Keratinocyte (primary cell): ENCODE measurements around the gene CYP39A1. TPM values are rescaled to one million over a fixed set of nuclear protein-coding genes. Genes with fewer than 3 reads are reported as not detected.

Experiments used
- DNase-seq: peaks from one replicate; pipeline ENCODE4 v3.0.0-alpha.2; 2011; ENCODE audit warnings: low read depth, missing footprints, low spot score
- FAIRE-seq: peaks from 2 replicates; lab custom pipeline; 2011; peaks lifted over from hg19 to GRCh38; lab: Jason Lieb, UNC
- H2AFZ ChIP-seq: 2 replicates; pipeline ENCODE4 v1.6.0; 2012; ENCODE audit warnings: low read length, control low read depth, inconsistent platforms; ENCODE audit not compliant: control insufficient read depth
- H3K27ac ChIP-seq: 2 replicates; pipeline ENCODE4 v1.5.1; 2011; ENCODE audit warnings: low read length; ENCODE audit not compliant: control insufficient read depth, insufficient read depth
- H3K27me3 ChIP-seq: 3 replicates; pipeline ENCODE4 v1.6.0; 2011; ENCODE audit warnings: low read length; ENCODE audit not compliant: control insufficient read depth, insufficient read depth; ENCODE audit errors: extremely low read depth
- H3K36me3 ChIP-seq, 2 experiments: 2 replicates in 1 of 2; 3 replicates in 1 of 2; pipeline ENCODE4 v1.5.1; 2011; ENCODE audit warnings: low read length in 2 of 2, mild to moderate bottlenecking in 1 of 2; ENCODE audit not compliant: control insufficient read depth in 2 of 2, insufficient read depth in 2 of 2; ENCODE audit errors: extremely low read depth in 1 of 2
- H3K4me1 ChIP-seq: 3 replicates; pipeline ENCODE4 v1.5.1; 2011; ENCODE audit warnings: low read length; ENCODE audit not compliant: control insufficient read depth, insufficient read depth; ENCODE audit errors: extremely low read depth
- H3K4me2 ChIP-seq: 3 replicates; pipeline ENCODE4 v1.6.0; 2011; ENCODE audit warnings: low read depth, low read length; ENCODE audit not compliant: control insufficient read depth, insufficient read depth; ENCODE audit errors: extremely low read depth
- H3K4me3 ChIP-seq, 3 experiments: fragments of 200-600 bp in 1 of 3; sonication (generic) in 1 of 3; 2 replicates in 2 of 3; 3 replicates in 1 of 3; pipeline ENCODE4 v1.5.1; 2011 to 2016; ENCODE audit warnings: low read length in 3 of 3, mild to moderate bottlenecking in 3 of 3, control low read depth in 2 of 3, inconsistent platforms in 1 of 3, low read depth in 1 of 3, mixed read lengths in 1 of 3, mixed run types in 1 of 3, moderate library complexity in 1 of 3; ENCODE audit not compliant: control insufficient read depth in 2 of 3, insufficient read depth in 2 of 3; ENCODE audit errors: extremely low read depth in 1 of 3
- H3K79me2 ChIP-seq: 2 replicates; pipeline ENCODE4 v1.6.0; 2012; ENCODE audit warnings: low read length; ENCODE audit not compliant: control insufficient read depth, insufficient read depth
- H3K9ac ChIP-seq: 3 replicates; pipeline ENCODE4 v1.6.0; 2011; ENCODE audit warnings: low read length; ENCODE audit not compliant: control insufficient read depth, insufficient read depth; ENCODE audit errors: extremely low read depth
- H3K9me1 ChIP-seq: 3 replicates; pipeline ENCODE4 v1.6.0; 2011; ENCODE audit warnings: low read length; ENCODE audit not compliant: control insufficient read depth, insufficient read depth; ENCODE audit errors: extremely low read depth
- H3K9me3 ChIP-seq: 2 replicates; pipeline ENCODE4 v1.5.1; 2012; ENCODE audit warnings: low read depth, low read length; ENCODE audit not compliant: control insufficient read depth
- H4K20me1 ChIP-seq: 3 replicates; pipeline ENCODE4 v1.6.0; 2011; ENCODE audit warnings: low read length; ENCODE audit not compliant: control insufficient read depth, insufficient read depth; ENCODE audit errors: extremely low read depth
- EZH2 ChIP-seq: IDR thresholded peaks from one replicate; pipeline ENCODE4 v1.6.1; 2012; ENCODE audit warnings: inconsistent platforms, mild to moderate bottlenecking, low read length, moderate library complexity
- dilution Hi-C: fragments of 300-500 bp; cut with MboI; formaldehyde crosslinking; loops from one replicate; pipeline ENCODE4 v1.7.0; 2020; ENCODE audit warnings: low sequenced_read_pairs; ENCODE audit not compliant: extremely low pct_ligation_motif_present
- polyA plus RNA-seq, 5 experiments: library from polyadenylated mRNA; depleted of rRNA in 3 of 5; stranded (reverse) in 3 of 5; stranded (forward) in 1 of 5; unstranded in 1 of 5; fragments of >200 nt; gene quantifications; 1 replicate in 1 of 5; 2 replicates in 3 of 5; 3 replicates in 1 of 5; pipeline versions ENCODE4 v1.2.1 to v1.2.3, GENCODE V29; 2011 to 2012; ENCODE audit warnings: missing spikeins in 2 of 5, low read depth in 1 of 5, low replicate concordance in 1 of 5
- TF ChIP-seq, protein P1 (sequence below), 3 experiments: IDR thresholded peaks in 1 of 3; conservative IDR thresholded peaks in 1 of 3; optimal IDR thresholded peaks in 1 of 3; 2 replicates in 2 of 3; 3 replicates in 1 of 3; pipeline versions ENCODE3 to v1.5.1; 2011; ENCODE audit warnings: low read length in 3 of 3, mild to moderate bottlenecking in 3 of 3, moderate library complexity in 2 of 3, control low read depth in 1 of 3, inconsistent platforms in 1 of 3; ENCODE audit not compliant: insufficient read depth in 2 of 3; ENCODE audit errors: extremely low read depth in 1 of 3

CYP39A1 gene
- polyA plus RNA-seq, 1 donor (not counting 4 experiments of a cell fraction or from before 2014, with no cell fraction given) = 1.6 TPM

DNA sequence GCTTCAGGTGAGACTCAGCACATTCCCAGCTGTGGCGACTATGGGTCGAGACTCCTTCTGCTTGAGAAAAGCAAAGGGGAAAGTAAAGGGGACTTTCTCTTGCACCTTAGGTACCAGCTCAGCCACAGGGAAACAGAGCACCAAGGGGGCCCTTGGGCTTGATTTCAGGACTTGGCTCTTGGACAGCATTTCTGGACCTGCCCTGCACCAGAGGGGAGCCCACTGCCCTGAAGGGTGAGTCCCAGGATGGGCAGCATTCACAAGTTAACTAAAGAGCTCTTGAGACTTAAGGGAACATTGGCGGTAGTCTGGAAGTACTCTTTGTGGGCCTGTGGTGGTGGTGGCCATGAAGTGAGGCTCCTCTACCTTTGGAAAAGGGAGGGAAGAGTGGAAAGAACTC lies 111.1 kb downstream of the CYP39A1 start:
- Histone ChIP-seq H3K9ac (no peak overlapping the region), H3K27ac (no peak overlapping the region), H3K36me3 (no peaks in the 10 kb centered on the region), H2AFZ (no peak overlapping the region), H3K9me1 (no peaks in the 10 kb centered on the region), H3K79me2 (no peaks in the 10 kb centered on the region), H3K4me2 (no peak overlapping the region), H3K9me3 (no peaks in the 10 kb centered on the region), H3K4me3 (no peak overlapping the region), H3K27me3 (no peaks in the 10 kb centered on the region), H4K20me1 (no peaks in the 10 kb centered on the region), H3K4me1 (no peaks in the 10 kb centered on the region)
- FAIRE-seq (no peak), DNase-seq (no peak)
- dilution Hi-C loops = no loop called here
- no peak for TF ChIP-seq EZH2
- TF ChIP-seq, protein P1, sequence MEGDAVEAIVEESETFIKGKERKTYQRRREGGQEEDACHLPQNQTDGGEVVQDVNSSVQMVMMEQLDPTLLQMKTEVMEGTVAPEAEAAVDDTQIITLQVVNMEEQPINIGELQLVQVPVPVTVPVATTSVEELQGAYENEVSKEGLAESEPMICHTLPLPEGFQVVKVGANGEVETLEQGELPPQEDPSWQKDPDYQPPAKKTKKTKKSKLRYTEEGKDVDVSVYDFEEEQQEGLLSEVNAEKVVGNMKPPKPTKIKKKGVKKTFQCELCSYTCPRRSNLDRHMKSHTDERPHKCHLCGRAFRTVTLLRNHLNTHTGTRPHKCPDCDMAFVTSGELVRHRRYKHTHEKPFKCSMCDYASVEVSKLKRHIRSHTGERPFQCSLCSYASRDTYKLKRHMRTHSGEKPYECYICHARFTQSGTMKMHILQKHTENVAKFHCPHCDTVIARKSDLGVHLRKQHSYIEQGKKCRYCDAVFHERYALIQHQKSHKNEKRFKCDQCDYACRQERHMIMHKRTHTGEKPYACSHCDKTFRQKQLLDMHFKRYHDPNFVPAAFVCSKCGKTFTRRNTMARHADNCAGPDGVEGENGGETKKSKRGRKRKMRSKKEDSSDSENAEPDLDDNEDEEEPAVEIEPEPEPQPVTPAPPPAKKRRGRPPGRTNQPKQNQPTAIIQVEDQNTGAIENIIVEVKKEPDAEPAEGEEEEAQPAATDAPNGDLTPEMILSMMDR (optimal IDR thresholded peaks at IDR 0.05 in 1 of 3, IDR thresholded peaks at IDR 0.05 in 1 of 3, conservative IDR thresholded peaks at IDR 0.05 in 1 of 3; ENCODE audit: extremely low read depth in 1 of 3, insufficient read depth in 2 of 3, low read length in 3 of 3) = no peak

- dilution Hi-C loops = no loop called here
- Histone ChIP-seq H4K20me1 (no peaks in the 10 kb centered on the region), H3K79me2 (no peaks in the 10 kb centered on the region), H3K4me2 (no peak overlapping the region), H3K27ac (no peak overlapping the region), H2AFZ (no peak overlapping the region), H3K4me1 (no peaks in the 10 kb centered on the region), H3K9me1 (no peaks in the 10 kb centered on the region), H3K36me3 (no peaks in the 10 kb centered on the region), H3K4me3 (no peak overlapping the region), H3K9ac (no peak overlapping the region), H3K27me3 (no peaks in the 10 kb centered on the region), H3K9me3 (no peaks in the 10 kb centered on the region)
- TF ChIP-seq EZH2 = no peak
- TF ChIP-seq, protein P1 (optimal IDR thresholded peaks at IDR 0.05 in 1 of 3, IDR thresholded peaks at IDR 0.05 in 1 of 3, conservative IDR thresholded peaks at IDR 0.05 in 1 of 3; ENCODE audit: extremely low read depth in 1 of 3, insufficient read depth in 2 of 3, low read length in 3 of 3) = no peak
- DNase-seq (no peak), FAIRE-seq (no peak)
These were observed 112.8 kb downstream of the CYP39A1 start for GRCh38 chr6:46539866-46540265.
